Right lobe of liver (tissue), 4 donors: Measurements from ENCODE around the gene SNRNP200.

ENCODE experiments used
- CTCF ChIP-seq, 4 donors: fragments of 200-600 bp in 3 of 4; fragments of 450-650 bp in 1 of 4; IDR thresholded peaks; one replicate each; pipeline versions ENCODE4 v1.5.1 to v1.8.0; 2016 to 2022; ENCODE audit warnings: antibody characterized with exemption in 4 of 4, mild to moderate bottlenecking in 2 of 4
- POLR2A ChIP-seq: fragments of 450-650 bp; IDR thresholded peaks from one replicate; pipeline ENCODE4 v1.6.1; 2017; ENCODE audit warnings: antibody characterized with exemption, mild to moderate bottlenecking
- donor health status: DM: no; HTN: no; CAD: no.
- donor health status: DM: no; HTN: no; CAD: no.
- donor health status: DM: no; HTN: yes; CAD: no.

- TF ChIP-seq POLR2A: no peak
- TF ChIP-seq CTCF (IDR thresholded peaks at IDR 0.05): no peak
These were observed 13.4 kb upstream of the SNRNP200 start for GRCh38 chr2:96318723-96319122.
